GM12873 (cell line): ENCODE results near the gene PDF.

ENCODE experiments used
- TF ChIP-seq, protein P1 (sequence below): IDR thresholded peaks from 2 replicates; pipeline ENCODE4 v1.5.1; 2012; ENCODE audit warnings: low read depth, mild to moderate bottlenecking, moderate library complexity, low read length, control low read depth; ENCODE audit not compliant: insufficient read depth; ENCODE audit errors: missing control alignments

PDF gene

DNA sequence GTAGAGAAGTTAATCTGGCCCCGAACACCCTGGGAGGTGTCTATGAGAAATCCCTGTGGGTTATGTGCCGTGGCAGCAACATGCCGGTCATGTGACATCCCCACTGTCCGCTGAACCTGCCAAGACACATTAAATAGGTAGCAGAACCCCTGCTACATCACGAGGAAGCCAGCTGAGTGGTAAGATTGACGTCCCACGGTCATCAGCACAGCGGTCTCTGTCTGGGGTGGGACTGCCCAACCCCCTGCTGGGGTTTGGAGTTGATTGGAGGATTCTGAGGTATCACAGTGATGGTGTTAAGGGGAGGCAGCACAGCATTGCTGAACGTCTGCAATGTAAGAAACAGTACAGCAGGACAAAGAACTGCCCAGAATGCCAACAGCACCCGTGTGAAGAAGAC is 19.1 kb upstream of the PDF start:
- TF ChIP-seq, protein P1, sequence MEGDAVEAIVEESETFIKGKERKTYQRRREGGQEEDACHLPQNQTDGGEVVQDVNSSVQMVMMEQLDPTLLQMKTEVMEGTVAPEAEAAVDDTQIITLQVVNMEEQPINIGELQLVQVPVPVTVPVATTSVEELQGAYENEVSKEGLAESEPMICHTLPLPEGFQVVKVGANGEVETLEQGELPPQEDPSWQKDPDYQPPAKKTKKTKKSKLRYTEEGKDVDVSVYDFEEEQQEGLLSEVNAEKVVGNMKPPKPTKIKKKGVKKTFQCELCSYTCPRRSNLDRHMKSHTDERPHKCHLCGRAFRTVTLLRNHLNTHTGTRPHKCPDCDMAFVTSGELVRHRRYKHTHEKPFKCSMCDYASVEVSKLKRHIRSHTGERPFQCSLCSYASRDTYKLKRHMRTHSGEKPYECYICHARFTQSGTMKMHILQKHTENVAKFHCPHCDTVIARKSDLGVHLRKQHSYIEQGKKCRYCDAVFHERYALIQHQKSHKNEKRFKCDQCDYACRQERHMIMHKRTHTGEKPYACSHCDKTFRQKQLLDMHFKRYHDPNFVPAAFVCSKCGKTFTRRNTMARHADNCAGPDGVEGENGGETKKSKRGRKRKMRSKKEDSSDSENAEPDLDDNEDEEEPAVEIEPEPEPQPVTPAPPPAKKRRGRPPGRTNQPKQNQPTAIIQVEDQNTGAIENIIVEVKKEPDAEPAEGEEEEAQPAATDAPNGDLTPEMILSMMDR: no peak

DNA sequence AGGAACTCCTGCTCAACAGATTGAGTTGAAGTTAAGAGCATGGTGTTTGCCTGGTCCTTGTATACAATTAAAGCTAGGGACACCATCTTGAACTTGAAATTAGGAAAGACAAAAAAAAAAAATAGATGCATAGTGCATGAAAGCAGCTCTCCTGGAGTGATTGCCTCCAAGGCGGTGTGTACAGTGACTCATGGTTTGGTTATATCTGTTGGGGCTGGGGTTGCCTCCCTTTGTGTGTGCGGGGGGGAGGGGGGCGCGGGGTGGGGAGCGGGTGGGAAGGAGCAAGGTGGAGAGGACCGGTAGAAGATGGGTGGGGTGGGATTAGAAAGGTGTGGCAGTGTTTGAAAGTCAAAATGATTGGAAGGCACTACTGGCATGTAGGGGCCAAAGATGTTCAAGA is 17.8 kb upstream of the PDF start:
- TF ChIP-seq, protein P1: no peak

DNA sequence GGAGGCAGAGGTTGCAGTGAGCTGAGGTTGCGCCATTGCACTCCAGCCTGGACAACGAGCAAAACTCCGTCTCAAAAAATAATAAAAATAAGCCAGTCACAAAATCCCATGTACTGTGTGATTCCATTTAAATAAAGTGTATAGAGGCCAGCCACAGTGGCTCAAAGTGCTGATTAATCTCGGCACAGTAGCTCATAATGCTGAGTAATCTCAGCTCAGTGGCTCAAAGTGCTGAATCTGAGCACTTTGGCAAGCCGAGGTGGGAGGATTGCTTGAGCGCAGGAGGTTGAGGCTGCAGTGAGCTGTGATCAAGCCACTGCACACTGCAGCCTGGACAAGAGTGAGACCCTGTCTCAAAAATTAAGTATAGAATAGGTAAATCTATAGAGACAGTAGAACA is 16.3 kb upstream of the PDF start:
- TF ChIP-seq, protein P1: no peak

DNA sequence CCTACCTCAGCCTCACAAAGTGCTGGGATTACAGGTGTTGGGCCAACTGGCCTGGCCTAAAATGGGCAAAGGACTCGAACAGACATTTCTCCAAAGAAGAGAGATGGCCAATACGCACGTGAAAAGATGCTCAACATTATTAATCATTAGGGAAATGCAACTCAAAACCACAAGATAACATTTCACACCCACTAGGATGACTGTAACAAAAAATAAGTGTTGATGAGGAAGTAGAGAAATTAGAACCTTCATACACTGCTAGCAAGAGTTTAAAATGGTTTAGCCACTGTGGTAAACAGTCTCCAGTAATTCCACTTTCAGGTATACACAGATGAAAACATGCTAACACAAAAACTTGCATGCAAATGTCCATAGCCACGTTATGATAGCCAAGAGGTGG is 15.5 kb upstream of the PDF start:
- TF ChIP-seq, protein P1: no peak

DNA sequence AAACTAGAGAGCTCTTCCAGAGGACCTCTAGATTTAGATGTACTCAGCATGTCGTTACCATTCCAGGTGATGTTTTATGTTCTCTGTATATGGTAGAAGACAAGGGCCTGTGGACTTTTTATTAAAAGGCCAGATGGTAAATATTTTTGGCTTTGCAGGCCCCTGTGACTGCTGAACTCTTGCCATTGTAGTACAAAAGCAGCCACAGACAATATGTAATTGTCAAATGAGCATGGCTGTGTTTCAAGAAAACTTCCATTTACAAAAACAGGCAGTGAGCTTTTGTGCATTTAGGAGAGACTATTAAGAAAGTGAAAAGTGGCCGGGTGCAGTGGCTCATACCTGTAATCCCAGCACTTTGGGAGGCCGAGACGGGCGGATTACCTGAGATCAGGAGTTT is 13.8 kb upstream of the PDF start:
- TF ChIP-seq, protein P1: no peak

DNA sequence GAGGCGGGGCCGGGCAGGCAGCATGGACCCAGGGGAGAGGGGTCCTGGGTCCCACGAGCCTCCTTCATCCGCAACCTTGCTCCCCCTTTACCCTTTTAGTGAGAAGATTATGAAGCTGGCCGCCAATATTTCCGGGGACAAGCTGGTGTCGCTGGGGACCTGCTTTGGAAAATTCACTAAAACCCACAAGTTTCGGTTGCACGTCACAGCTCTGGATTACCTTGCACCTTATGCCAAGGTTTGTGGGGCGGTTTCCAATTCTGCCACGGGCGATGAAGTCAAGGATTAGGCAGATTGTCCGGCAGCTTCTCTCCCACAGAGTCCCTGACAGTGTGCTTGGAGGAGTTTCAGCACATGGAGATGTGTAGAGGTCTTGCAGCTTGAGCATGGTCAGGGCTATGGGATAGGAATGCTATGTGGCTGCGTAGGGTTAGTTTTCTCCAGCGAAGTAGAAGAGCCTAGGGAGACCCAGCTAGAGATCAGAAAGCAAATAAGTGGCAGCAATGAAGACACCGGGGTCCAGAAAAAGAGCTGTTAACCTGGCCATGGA is 9.8 kb upstream of the PDF start:
- TF ChIP-seq, protein P1: no peak

DNA sequence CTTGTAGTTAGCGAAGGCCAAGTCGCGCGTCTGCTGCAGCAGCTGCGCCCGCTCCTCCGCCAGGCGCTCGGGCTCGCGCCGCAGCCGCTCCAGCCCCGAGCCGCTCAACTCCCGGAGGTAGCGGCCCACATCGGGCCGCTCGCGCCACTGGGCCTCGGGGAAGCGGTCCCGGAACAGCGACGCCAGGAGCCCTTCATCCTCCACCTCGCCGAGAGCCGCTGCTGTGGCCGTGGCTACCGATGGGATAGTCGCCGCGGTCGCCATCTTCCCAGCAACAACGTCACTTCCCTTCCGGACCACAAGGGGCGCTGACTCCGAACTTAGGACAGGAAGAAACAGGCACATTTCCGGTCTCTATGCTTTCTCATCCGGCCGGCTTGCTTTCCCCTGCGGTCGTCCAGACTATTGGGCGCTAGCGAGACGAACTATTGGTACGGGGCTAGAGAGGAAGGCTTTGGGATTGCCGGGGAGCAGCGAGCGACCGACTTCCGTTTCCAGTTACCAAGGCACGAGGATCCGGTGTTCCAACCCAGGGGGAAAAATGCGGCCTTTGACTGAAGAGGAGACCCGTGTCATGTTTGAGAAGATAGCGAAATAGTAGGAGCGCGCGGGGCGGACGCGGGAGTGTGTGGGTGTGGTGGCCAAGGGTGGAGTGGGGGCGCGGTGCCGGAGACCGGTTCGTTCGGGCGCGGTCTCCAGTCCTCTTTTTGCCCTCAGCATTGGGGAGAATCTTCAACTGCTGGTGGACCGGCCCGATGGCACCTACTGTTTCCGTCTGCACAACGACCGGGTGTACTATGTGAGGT is 9.1 kb upstream of the PDF start, which contains the start of the genes COG8 and NIP7:
Gene COG8, minus strand, starts transcription at position 276 of the 806 bp plus-strand sequence. Its CDS starts 12 bp downstream, at position 264.
Gene NIP7, plus strand, starts transcription at position 484 of the 806 bp plus-strand sequence. Its CDS starts 58 bp downstream, at position 542.
- TF ChIP-seq, protein P1: peak; percentile 86
